ENCODE measurements around the gene DOK6.
"Not testable (repeated sequence)": the region's sequence is repeated elsewhere in the genome, so short reads cannot be mapped to it uniquely, and the experiment has no call there.

The DOK6 gene

GRCh38 chr18:69626643-69627242, 226.1 kb downstream of the DOK6 start:
- DNase-seq: no peak

DNA sequence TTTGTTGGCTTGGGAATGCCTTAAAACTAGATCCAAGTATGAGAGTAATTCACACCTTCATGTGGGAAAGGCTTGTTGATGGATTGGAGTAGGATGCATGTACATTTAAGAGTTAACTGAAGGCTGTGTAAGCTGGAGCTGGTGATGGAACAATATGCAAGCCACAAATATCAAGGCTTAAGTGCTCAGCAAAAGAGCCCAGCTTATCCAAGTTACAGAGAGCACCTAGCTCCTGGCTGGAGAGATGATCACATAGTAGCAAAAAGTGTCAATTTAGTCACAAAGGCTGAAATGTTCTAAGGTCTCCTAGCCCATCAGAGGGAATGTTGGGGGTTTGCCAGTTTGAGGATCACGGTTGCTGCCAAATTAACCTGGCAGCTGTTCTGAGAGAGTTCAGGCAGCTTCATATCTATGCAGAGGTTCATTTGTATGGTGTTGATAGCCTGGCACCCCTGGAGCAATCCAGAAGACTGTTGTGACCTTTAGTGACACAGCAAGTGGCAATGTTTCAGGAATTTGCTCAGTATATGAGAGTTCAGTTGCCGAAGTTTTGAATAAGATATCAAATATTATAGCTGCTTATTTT, 228.2 kb downstream of the DOK6 start:
- no peak for DNase-seq

- DNase-seq: no peak
Measured at GRCh38 chr18:69631281-69631680, 230.6 kb downstream of the DOK6 start.

- no peak for DNase-seq
Measured at GRCh38 chr18:69635482-69635881, 234.8 kb downstream of the DOK6 start.

GRCh38 chr18:69636529-69637301, 236.0 kb downstream of the DOK6 start:
- no peak for DNase-seq

DNA sequence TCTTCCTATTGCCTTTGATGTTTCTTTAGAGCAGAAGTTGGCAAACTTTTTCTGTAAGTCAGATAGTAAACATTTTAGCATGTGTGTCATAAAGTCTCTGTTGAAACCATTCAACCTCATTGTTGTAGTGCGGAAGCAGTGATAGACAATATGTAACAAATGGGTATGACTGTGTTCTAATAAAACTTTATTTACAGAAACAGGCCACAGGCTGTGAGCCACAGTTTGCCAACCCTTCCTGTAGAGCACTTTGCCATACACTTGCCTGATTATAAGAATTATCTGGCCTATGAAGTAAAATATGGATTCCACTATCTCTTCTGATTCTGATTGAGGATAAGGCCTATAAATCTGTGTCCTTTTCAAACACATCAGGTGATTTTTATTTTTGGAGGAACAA, 237.4 kb downstream of the DOK6 start:
- no peak for DNase-seq

DNA sequence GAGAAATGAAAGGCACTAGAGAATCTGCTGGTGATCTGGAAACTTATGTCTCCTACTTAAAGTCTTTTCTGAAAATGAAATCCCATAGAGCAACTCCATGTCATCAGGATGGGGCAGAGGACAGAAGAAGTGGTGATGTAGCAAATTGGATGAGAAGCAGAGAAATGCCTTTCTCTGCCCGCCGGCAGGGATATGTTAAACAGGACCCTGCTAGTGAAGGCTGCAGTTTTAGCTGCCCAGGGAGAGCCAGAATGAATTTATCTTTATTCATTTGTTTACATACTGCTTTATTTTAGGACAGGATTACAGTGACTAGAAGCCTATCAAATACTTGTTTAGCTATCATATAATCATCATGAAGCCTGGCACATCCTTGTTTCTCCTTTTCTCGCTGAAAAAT, 247.0 kb downstream of the DOK6 start:
- no peak for DNase-seq

DNA sequence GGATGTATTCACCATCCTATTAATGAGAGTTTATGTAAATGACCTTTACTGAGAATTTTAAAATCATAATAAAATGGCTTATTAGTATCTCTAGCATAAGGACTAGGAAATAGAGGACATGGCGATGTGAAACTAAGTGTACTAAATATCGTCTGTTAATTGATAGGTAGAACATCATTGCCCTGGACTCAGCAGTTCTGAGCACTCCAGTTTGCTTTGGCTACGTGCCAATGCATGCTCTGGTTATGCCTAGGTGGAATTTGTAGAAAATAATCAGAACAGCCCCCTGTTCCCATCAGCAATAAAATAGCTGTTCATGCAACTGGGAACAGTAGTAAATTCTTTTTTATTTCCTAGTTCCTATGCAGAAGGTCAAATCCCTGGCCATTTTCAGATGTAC, 247.8 kb downstream of the DOK6 start:
- DNase-seq: no peak

GRCh38 chr18:69649684-69650083, 249.0 kb downstream of the DOK6 start:
- no peak for DNase-seq

DNA sequence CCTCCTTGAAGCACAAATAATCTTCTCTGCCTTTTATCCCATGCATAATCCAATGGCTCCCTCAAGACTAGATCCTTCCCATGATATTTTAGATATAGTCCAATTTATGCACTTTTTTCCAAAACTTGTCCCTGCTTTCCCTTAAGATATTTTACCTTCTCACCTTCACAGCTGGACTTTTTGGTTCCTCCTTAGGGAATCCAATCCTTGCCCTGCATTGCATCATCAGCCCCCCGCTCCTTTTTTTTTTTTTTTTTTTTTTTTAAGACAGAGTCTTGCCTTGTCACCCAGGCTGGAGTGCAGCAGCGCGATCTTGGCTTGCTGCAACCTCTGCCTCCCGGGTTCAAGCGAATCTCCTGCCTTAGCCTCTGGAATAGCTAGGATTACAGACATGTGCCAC, 250.6 kb downstream of the DOK6 start:
- DNase-seq: no peak

GRCh38 chr18:69655816-69656215, 255.1 kb downstream of the DOK6 start:
- DNase-seq: no peak

DNA sequence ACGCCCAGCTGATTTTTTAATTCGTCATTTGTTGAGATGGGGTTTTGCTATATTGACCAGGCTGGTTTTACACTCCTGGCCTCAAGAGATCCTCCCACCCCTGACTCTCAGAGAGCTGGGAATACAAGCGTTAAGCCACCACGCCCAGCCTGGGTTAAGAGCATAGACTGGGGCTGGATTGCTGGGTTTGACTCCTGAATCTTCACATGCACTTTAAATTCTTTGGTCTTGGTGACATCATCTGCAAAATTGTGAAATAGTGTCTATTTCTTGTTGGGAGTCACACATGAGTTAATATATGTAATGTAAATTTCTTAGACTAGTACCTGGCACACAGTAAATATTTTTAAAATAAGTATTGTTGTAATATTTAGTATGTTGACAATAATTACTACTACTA, 257.4 kb downstream of the DOK6 start:
- DNase-seq: no peak

DNA sequence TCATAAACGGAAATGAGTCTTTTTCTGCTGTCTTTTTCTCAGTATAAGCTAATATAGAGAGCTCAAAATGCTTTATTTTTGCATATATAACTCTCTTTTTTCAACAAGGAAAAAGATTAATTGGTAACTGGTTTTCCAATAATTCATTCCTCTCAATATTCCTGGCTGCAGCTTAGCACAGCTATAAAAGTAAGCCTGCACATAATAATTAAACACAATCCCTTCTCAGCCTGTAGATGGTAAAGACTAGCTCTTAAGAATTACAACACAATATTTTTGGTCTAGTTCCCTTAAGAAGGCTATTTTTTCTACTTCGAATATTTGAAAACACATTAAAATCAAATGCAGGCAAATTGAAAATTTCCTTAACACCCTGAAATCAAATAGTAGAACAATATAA, 258.0 kb downstream of the DOK6 start:
- no peak for DNase-seq

- no peak for DNase-seq
Measured at GRCh38 chr18:69659142-69659651, 258.5 kb downstream of the DOK6 start.

- not testable (repeated sequence) for DNase-seq
Measured at GRCh38 chr18:69662090-69662489, 261.4 kb downstream of the DOK6 start.

GRCh38 chr18:69664399-69664798, 263.7 kb downstream of the DOK6 start:
- no peak for DNase-seq

GRCh38 chr18:69674292-69674877, 273.7 kb downstream of the DOK6 start:
- no peak for DNase-seq

GRCh38 chr18:69674966-69675365, 274.3 kb downstream of the DOK6 start:
- DNase-seq: no peak

GRCh38 chr18:69677595-69677994, 276.9 kb downstream of the DOK6 start:
- DNase-seq: no peak

GRCh38 chr18:69680123-69680522, 279.4 kb downstream of the DOK6 start:
- DNase-seq: no peak

GRCh38 chr18:69683176-69683575, 282.5 kb downstream of the DOK6 start:
- no peak for DNase-seq

- no peak for DNase-seq
Measured at GRCh38 chr18:69684789-69685188, 284.1 kb downstream of the DOK6 start.

- no peak for DNase-seq
Measured at GRCh38 chr18:69686861-69687260, 286.2 kb downstream of the DOK6 start.
